Stomach (tissue), 9 donors: ENCODE results near the gene RNASE4. TPM values are rescaled to one million over a fixed set of nuclear protein-coding genes. Genes with fewer than 3 reads are reported as not detected.
"Not testable (repeated sequence)": the region's sequence is repeated elsewhere in the genome, so short reads cannot be mapped to it uniquely, and the experiment has no call there.

Experiments
- DNase-seq, 2 donors: peaks; one replicate each; pipeline versions ENCODE4 v3.0.0 to v3.0.0-alpha.2; 2013 to 2019
- H3K27ac ChIP-seq, 5 donors: fragments of 200-600 bp in 4 of 5; sonication (generic) in 4 of 5; one replicate each; pipeline ENCODE4 v1.5.1; 2013 to 2019; ENCODE audit warnings: mild to moderate bottlenecking in 1 of 5, moderate library complexity in 1 of 5
- H3K27me3 ChIP-seq, 3 donors: fragments of 200-600 bp; sonication (generic); one replicate each; pipeline ENCODE4 v1.5.1; 2017 to 2019; ENCODE audit warnings: mixed run types in 1 of 3
- H3K36me3 ChIP-seq, 4 donors: fragments of 200-600 bp; sonication (generic); 1 replicate in 3 of 4; 2 replicates in 1 of 4; pipeline ENCODE4 v1.5.1; 2016 to 2019
- H3K4me1 ChIP-seq, 4 donors: fragments of 200-600 bp; sonication (generic); one replicate each; pipeline ENCODE4 v1.5.1; 2016 to 2019
- H3K4me3 ChIP-seq, 4 donors: fragments of 200-600 bp; sonication (generic) in 3 of 4; one replicate each; pipeline ENCODE4 v1.5.1; 2016 to 2019; ENCODE audit warnings: mild to moderate bottlenecking in 1 of 4
- H3K9me3 ChIP-seq, 4 donors: fragments of 200-600 bp; sonication (generic); one replicate each; pipeline ENCODE4 v1.5.1; 2016 to 2019
- EP300 ChIP-seq: sonication (generic); formaldehyde crosslinking; IDR thresholded peaks from one replicate; pipeline ENCODE4 v1.6.1; 2017; ENCODE audit warnings: antibody characterized with exemption
- POLR2A ChIP-seq, 4 donors: fragments of 450-650 bp; IDR thresholded peaks; one replicate each; pipeline ENCODE4 v1.6.1; 2016; ENCODE audit warnings: antibody characterized with exemption in 4 of 4, control low read depth in 2 of 4, mild to moderate bottlenecking in 1 of 4, moderate library complexity in 1 of 4
- POLR2AphosphoS5 ChIP-seq, 3 donors: sonication (generic); formaldehyde crosslinking; IDR thresholded peaks; one replicate each; pipeline ENCODE4 v1.6.1; 2016; ENCODE audit warnings: antibody characterized with exemption in 3 of 3
- WGBS, 5 donors: extraction: QIAGEN DNeasy Blood & Tissue Kit in 3 of 5; methylation state at CpG; one replicate each; pipeline versions ENCODE4 v1.1.5 to v1.1.7; 2013 to 2018; 5-methylcytosine and 5-hydroxymethylcytosine counted together
- intact Hi-C: fragments of 100-400 bp; cut with DNase I; formaldehyde crosslinking; loops from one replicate; pipeline ENCODE4 v1.15.1; 2023; ENCODE audit warnings: low total_unique reads
- polyA plus RNA-seq, 3 donors: library from polyadenylated mRNA; stranded (reverse); fragments of 200-250 nt; gene quantifications; one replicate each; pipeline ENCODE4 v1.2.3, GENCODE V29; 2013
- total RNA-seq, 5 donors: library from RNA; depleted of rRNA; stranded (reverse); fragments of >200 nt; gene quantifications; one replicate each; pipeline versions ENCODE4 v1.1.0 to v1.2.3, GENCODE V29; 2014 to 2016
- TF ChIP-seq, protein P1 (sequence below), 7 experiments: fragments of 450-650 bp in 4 of 7; fragments of 200-600 bp in 3 of 7; sonication (generic) in 3 of 7; IDR thresholded peaks; one replicate each; pipeline ENCODE4 v1.5.1; 2016 to 2019; ENCODE audit warnings: antibody characterized with exemption in 7 of 7, control low read depth in 2 of 7, mild to moderate bottlenecking in 1 of 7
- donor health status: healthy with polysubstance abuse.
- donor health status: Bipolar disorder and iron deficiency.
- donor health status: healthy.

The RNASE4 gene
- total and polyA plus RNA-seq, 8 donors: 13.4 to 158 (median 58.0) TPM; not detected in 1

DNA sequence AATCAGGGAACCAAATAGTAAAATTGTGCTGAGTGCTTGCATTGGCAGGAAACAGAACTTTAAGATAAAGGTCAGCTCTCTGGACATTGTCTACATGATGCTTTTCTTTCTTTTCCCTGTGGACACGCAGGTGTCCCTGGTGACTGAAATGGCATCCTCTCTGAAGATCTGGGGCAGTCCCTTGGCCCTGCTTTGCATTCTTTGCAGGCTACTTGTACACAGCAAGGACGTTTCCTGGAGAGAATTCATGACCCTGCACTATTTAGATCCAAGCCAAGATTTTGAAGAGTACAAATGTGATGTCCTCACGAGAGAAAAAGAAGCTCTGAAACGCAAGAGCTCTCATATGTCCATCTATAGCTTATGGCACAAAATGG, 50.1 kb downstream of the RNASE4 start:
- no peak overlapping the region for H3K27ac ChIP-seq
- H3K4me3 ChIP-seq: no peak overlapping the region
- no peak for DNase-seq
- intact Hi-C loops: no loop called here
- 35 to 46% (median 42%) methylated on average over 4 of the region's 4 CpGs for WGBS, 5 donors
- no peaks in the 10 kb centered on the region for H3K9me3 ChIP-seq
- no peaks in the 10 kb centered on the region for H3K27me3 ChIP-seq
- H3K4me1 ChIP-seq: no peaks in the 10 kb centered on the region
- TF ChIP-seq EP300: no peak
- TF ChIP-seq POLR2AphosphoS5 (IDR thresholded peaks at IDR 0.05): no peak
- TF ChIP-seq POLR2A (IDR thresholded peaks at IDR 0.05): no peak
- TF ChIP-seq, protein P1, sequence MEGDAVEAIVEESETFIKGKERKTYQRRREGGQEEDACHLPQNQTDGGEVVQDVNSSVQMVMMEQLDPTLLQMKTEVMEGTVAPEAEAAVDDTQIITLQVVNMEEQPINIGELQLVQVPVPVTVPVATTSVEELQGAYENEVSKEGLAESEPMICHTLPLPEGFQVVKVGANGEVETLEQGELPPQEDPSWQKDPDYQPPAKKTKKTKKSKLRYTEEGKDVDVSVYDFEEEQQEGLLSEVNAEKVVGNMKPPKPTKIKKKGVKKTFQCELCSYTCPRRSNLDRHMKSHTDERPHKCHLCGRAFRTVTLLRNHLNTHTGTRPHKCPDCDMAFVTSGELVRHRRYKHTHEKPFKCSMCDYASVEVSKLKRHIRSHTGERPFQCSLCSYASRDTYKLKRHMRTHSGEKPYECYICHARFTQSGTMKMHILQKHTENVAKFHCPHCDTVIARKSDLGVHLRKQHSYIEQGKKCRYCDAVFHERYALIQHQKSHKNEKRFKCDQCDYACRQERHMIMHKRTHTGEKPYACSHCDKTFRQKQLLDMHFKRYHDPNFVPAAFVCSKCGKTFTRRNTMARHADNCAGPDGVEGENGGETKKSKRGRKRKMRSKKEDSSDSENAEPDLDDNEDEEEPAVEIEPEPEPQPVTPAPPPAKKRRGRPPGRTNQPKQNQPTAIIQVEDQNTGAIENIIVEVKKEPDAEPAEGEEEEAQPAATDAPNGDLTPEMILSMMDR (IDR thresholded peaks at IDR 0.05): no peak
- H3K36me3 ChIP-seq: no peaks in the 10 kb centered on the region

- intact Hi-C loops, H3K27me3 ChIP-seq, H3K36me3 ChIP-seq, H3K4me3 ChIP-seq, DNase-seq, H3K9me3 ChIP-seq, H3K27ac ChIP-seq, H3K4me1 ChIP-seq: not testable (repeated sequence)
- WGBS, 5 donors: 93 to 99% (median 96%) methylated on average over 7 of the region's 7 CpGs
Measured at GRCh38 chr14:20738292-20738691, 53.9 kb downstream of the RNASE4 start.

GRCh38 chr14:20742132-20742531, 57.8 kb downstream of the RNASE4 start:
- TF ChIP-seq, protein P1 (IDR thresholded peaks at IDR 0.05): no peak
- no peak for TF ChIP-seq POLR2AphosphoS5 (IDR thresholded peaks at IDR 0.05)
- no peak for TF ChIP-seq POLR2A (IDR thresholded peaks at IDR 0.05)
- TF ChIP-seq EP300: no peak
- Histone ChIP-seq H3K27ac (peak overlapping the region in 1 of 5 donors; percentile 44), H3K27me3 (no peaks in the 10 kb centered on the region), H3K9me3 (no peaks in the 10 kb centered on the region), H3K4me3 (no peak overlapping the region), H3K36me3 (no peaks in the 10 kb centered on the region), H3K4me1 (peaks cover 0 to 11% (median 4%) of the 10 kb centered on the region in 4 donors)
- WGBS, 5 donors: 27 to 60% (median 46%) methylated on average over 4 of the region's 4 CpGs
- peak in 1 of 2 donors; percentile 9 for DNase-seq
- intact Hi-C loops: no loop called here

DNA sequence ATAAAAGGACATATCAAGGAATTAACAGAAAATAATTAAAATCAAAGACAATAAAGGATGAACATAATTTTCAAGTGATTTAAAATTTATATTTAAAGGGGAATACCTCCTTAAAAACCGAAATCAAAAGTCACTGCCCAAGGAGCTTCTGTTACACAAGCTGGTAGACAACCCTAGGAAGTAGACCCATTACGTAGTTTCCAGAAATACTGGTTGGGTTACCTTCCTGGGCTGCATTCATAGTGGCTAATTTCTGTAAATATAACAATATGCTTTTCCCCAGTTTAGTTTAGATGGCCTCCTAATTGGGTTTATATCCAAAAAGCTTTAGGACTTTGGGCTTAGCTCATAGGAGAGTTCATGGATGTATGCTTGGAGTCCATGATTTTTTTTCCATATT, 59.2 kb downstream of the RNASE4 start:
- Histone ChIP-seq H3K4me3 (no peak overlapping the region), H3K36me3 (no peaks in the 10 kb centered on the region), H3K27me3 (no peaks in the 10 kb centered on the region), H3K27ac (peak overlapping the region in 1 of 5 donors; percentile 32), H3K4me1 (peaks cover 0 to 11% (median 4%) of the 10 kb centered on the region in 4 donors), H3K9me3 (no peaks in the 10 kb centered on the region)
- DNase-seq: peak in 1 of 2 donors; percentile 47
- intact Hi-C loops: no loop called here
- TF ChIP-seq POLR2A (IDR thresholded peaks at IDR 0.05): no peak
- 21 to 58% (median 41%) methylated on average over 2 of the region's 2 CpGs for WGBS, 5 donors

- 49 to 69% (median 62%) methylated on average over 6 of the region's 6 CpGs for WGBS, 5 donors
- no peak for DNase-seq
- H3K4me1 ChIP-seq: peaks cover 0 to 11% (median 4%) of the 10 kb centered on the region in 4 donors
- TF ChIP-seq POLR2A (IDR thresholded peaks at IDR 0.05) (no peak), EP300 (no peak), POLR2AphosphoS5 (IDR thresholded peaks at IDR 0.05) (no peak)
- TF ChIP-seq, protein P1 (IDR thresholded peaks at IDR 0.05): no peak
- intact Hi-C loops: no loop called here
- no peaks in the 10 kb centered on the region for H3K9me3 ChIP-seq
- no peaks in the 10 kb centered on the region for H3K27me3 ChIP-seq
- H3K4me3 ChIP-seq: no peak within 1 kb of the TSS
- no peak within 1 kb of the TSS for H3K27ac ChIP-seq
- H3K36me3 ChIP-seq: no peaks in the 10 kb centered on the region
Measured at GRCh38 chr14:20745571-20746358, 61.4 kb downstream of the RNASE4 start, which contains the start of gene EDDM3A. EDDM3A (plus strand) TSS chr14:20745887; CDS start chr14:20747581, 1,694 bp downstream.
